Natural killer cell (primary cell): Measurements from ENCODE around the gene UMOD. TPM values are rescaled to one million over a fixed set of nuclear protein-coding genes. Genes with fewer than 3 reads are reported as not detected.

ENCODE experiments used
- ATAC-seq, 3 donors: fragments of 150-1000 bp in 2 of 3; fragments of 200-7000 bp in 1 of 3; cut with Tn5 transposase; 1 replicate in 1 of 3; 2 replicates in 2 of 3; pipeline ENCODE4 v1.10.0; 2021; ENCODE audit warnings: mild to moderate bottlenecking in 2 of 3, moderate library complexity in 2 of 3
- DNase-seq, 2 donors: peaks; one replicate each; pipeline versions ENCODE4 v3.0.0 to v3.0.0-alpha.2; 2013 to 2021; ENCODE audit warnings: mixed read lengths in 1 of 2
- H3K27ac ChIP-seq: one replicate; pipeline ENCODE4 v1.5.1; 2013; ENCODE audit warnings: mild to moderate bottlenecking, low read length
- H3K27me3 ChIP-seq: one replicate; pipeline ENCODE4 v1.6.1; 2013; ENCODE audit warnings: low read length; ENCODE audit not compliant: control insufficient read depth, insufficient read depth
- H3K36me3 ChIP-seq: one replicate; pipeline ENCODE4 v1.6.1; 2013; ENCODE audit warnings: low read length; ENCODE audit not compliant: control insufficient read depth, insufficient read depth
- H3K4me1 ChIP-seq: one replicate; pipeline ENCODE4 v1.6.1; 2013; ENCODE audit warnings: low read length; ENCODE audit not compliant: control insufficient read depth, insufficient read depth
- H3K4me3 ChIP-seq: one replicate; pipeline ENCODE4 v1.5.1; 2013; ENCODE audit warnings: low read length
- H3K9me3 ChIP-seq: one replicate; pipeline ENCODE4 v1.6.1; 2013; ENCODE audit warnings: low read length; ENCODE audit not compliant: control insufficient read depth, insufficient read depth
- H3K27ac Mint-ChIP-seq, 2 donors: one replicate each; pipeline ENCODE4 v1.8.0; 2022; ENCODE audit warnings: mild to moderate bottlenecking in 2 of 2, mixed read lengths in 2 of 2, moderate library complexity in 1 of 2
- H3K27me3 Mint-ChIP-seq, 2 donors: one replicate each; pipeline ENCODE4 v1.8.0; 2022; ENCODE audit warnings: low read depth in 2 of 2, mixed read lengths in 2 of 2
- H3K36me3 Mint-ChIP-seq: one replicate; pipeline ENCODE4 v1.8.0; 2022; ENCODE audit warnings: mixed read lengths
- H3K4me1 Mint-ChIP-seq, 2 donors: one replicate each; pipeline ENCODE4 v1.8.0; 2022; ENCODE audit warnings: mixed read lengths in 2 of 2
- H3K4me3 Mint-ChIP-seq: one replicate; pipeline ENCODE4 v1.8.0; 2022; ENCODE audit warnings: mild to moderate bottlenecking, moderate library complexity, mixed read lengths
- H3K9me3 Mint-ChIP-seq, 2 donors: one replicate each; pipeline ENCODE4 v1.8.0; 2022; ENCODE audit warnings: mixed read lengths in 2 of 2
- CTCF ChIP-seq: fragments of 200-600 bp; IDR thresholded peaks from one replicate; pipeline ENCODE4 v1.8.0; 2022; ENCODE audit warnings: antibody characterized with exemption
- WGBS: methylation state at CpG from one replicate; pipeline ENCODE4 v1.1.7; 2013; ENCODE audit warnings: missing lambda C conversion rate; ENCODE audit not compliant: insufficient coverage; 5-methylcytosine and 5-hydroxymethylcytosine counted together
- intact Hi-C: fragments of 100-400 bp; cut with micrococcal nuclease; formaldehyde crosslinking; loops from one replicate; pipeline ENCODE4 v1.14.2; 2022
- total RNA-seq, 4 donors: library from RNA; stranded (reverse); fragments of 120-200 nt in 1 of 4; gene quantifications; one replicate each; pipeline versions ENCODE4 v1.2.3 to v1.2.4, GENCODE V29; 2013 to 2022

UMOD gene
- total RNA-seq, 3 donors from 2014 or later (not counting 1 experiment from before 2014, with no cell fraction given), result not detected

- ATAC-seq, result no peak
- intact Hi-C loops, result no loop called here
- no peak within 1 kb of the TSS for H3K27ac Mint-ChIP-seq
- no peaks in the 10 kb centered on the region for H3K27me3 Mint-ChIP-seq
- Histone ChIP-seq H3K4me1 (no peaks in the 10 kb centered on the region), H3K27ac (no peak within 1 kb of the TSS), H3K36me3 (no peaks in the 10 kb centered on the region), H3K4me3 (no peak within 1 kb of the TSS), H3K27me3 (no peaks in the 10 kb centered on the region), H3K9me3 (no peaks in the 10 kb centered on the region)
- H3K4me1 Mint-ChIP-seq, result no peaks in the 10 kb centered on the region
- TF ChIP-seq CTCF, result no peak
- no peak for DNase-seq
- 80% methylated on average over 6 of the region's 7 CpGs for WGBS
- no peaks in the 10 kb centered on the region for H3K9me3 Mint-ChIP-seq
- H3K4me3 Mint-ChIP-seq, result no peak within 1 kb of the TSS
- H3K36me3 Mint-ChIP-seq, result no peaks in the 10 kb centered on the region
Observed at GRCh38 chr16:20327444-20328041, 25.0 kb downstream of the UMOD start, which contains the start of gene GP2. Gene GP2, minus strand, starts transcription at chr16:20327513. Its CDS starts 1,082 bp downstream, at chr16:20326431.

DNA sequence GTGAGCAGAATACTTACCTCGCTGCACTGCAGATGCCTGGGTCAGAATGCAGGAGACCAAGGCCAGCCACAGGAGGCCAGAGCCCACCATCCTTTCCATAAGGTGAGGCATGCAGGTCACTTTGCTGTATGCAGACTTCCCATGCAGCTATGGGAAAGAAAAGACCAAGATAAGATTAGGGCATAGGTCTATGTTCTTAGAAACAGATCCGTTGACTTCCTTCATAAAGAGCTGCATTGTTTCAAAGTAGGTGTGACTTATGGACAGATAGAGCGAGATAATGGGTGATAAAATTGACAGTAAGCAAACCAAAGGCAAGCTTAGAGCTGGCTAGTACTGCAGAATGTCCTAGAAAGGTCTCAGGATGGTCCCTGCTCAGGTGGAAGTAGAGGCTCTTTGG, 26.2 kb downstream of the UMOD start:
- no peak overlapping the region for H3K4me3 ChIP-seq
- no peak overlapping the region for H3K27ac Mint-ChIP-seq
- TF ChIP-seq CTCF, result no peak
- H3K9me3 ChIP-seq, result no peaks in the 10 kb centered on the region
- H3K27me3 Mint-ChIP-seq, result peaks cover 0 to 2% of the 10 kb centered on the region in 2 donors
- no peak overlapping the region for H3K27ac ChIP-seq
- ATAC-seq (no peak), DNase-seq (no peak)
- H3K4me1 Mint-ChIP-seq, result no peaks in the 10 kb centered on the region
- H3K9me3 Mint-ChIP-seq, result no peaks in the 10 kb centered on the region
- intact Hi-C loops, result no loop called here
- no peaks in the 10 kb centered on the region for H3K4me1 ChIP-seq
- 67% methylated on average over 3 of the region's 3 CpGs for WGBS
- no peaks in the 10 kb centered on the region for H3K27me3 ChIP-seq
- H3K36me3 Mint-ChIP-seq, result no peaks in the 10 kb centered on the region
- no peak overlapping the region for H3K4me3 Mint-ChIP-seq
- no peaks in the 10 kb centered on the region for H3K36me3 ChIP-seq

- Histone ChIP-seq H3K27me3 (no peaks in the 10 kb centered on the region), H3K4me1 (no peaks in the 10 kb centered on the region), H3K4me3 (no peak overlapping the region), H3K27ac (no peak overlapping the region), H3K36me3 (no peaks in the 10 kb centered on the region), H3K9me3 (no peaks in the 10 kb centered on the region)
- intact Hi-C loops, result no loop called here
- 66% methylated on average over 2 of the region's 3 CpGs for WGBS
- no peak for ATAC-seq
- no peak for DNase-seq
- H3K4me3 Mint-ChIP-seq, result no peak overlapping the region
- H3K4me1 Mint-ChIP-seq, result no peaks in the 10 kb centered on the region
- H3K27ac Mint-ChIP-seq, result no peak overlapping the region
- peaks cover 0 to 3% of the 10 kb centered on the region in 2 donors for H3K27me3 Mint-ChIP-seq
- TF ChIP-seq CTCF, result no peak
- H3K9me3 Mint-ChIP-seq, result no peaks in the 10 kb centered on the region
- no peaks in the 10 kb centered on the region for H3K36me3 Mint-ChIP-seq
Observed at GRCh38 chr16:20325005-20325404, 27.5 kb downstream of the UMOD start.

- Histone ChIP-seq H3K4me1 (no peaks in the 10 kb centered on the region), H3K27ac (no peak overlapping the region), H3K36me3 (no peaks in the 10 kb centered on the region), H3K27me3 (no peaks in the 10 kb centered on the region), H3K9me3 (no peaks in the 10 kb centered on the region), H3K4me3 (no peak overlapping the region)
- intact Hi-C loops, result no loop called here
- Mint-ChIP-seq H3K27me3 (peaks cover 0 to 3% of the 10 kb centered on the region in 2 donors), H3K9me3 (no peaks in the 10 kb centered on the region), H3K4me3 (no peak overlapping the region), H3K27ac (no peak overlapping the region), H3K36me3 (no peaks in the 10 kb centered on the region), H3K4me1 (no peaks in the 10 kb centered on the region)
- no peak for ATAC-seq
- WGBS, result 84% methylated on average over 9 of the region's 9 CpGs
- no peak for TF ChIP-seq CTCF
- no peak for DNase-seq
Observed at GRCh38 chr16:20323591-20324117, 28.9 kb downstream of the UMOD start.
